Heart left ventricle (tissue), 16 donors: ENCODE results near the gene CCT6A. TPM values are rescaled to one million over a fixed set of nuclear protein-coding genes. Genes with fewer than 3 reads are reported as not detected.
"Not testable (repeated sequence)": the region's sequence is repeated elsewhere in the genome, so short reads cannot be mapped to it uniquely, and the experiment has no call there.

Source experiments
- ATAC-seq, 4 donors: fragments of 200-7000 bp; cut with Tn5 transposase; one replicate each; pipeline ENCODE4 v1.9.1; 2020 to 2022; ENCODE audit warnings: moderate library complexity in 4 of 4, mild to moderate bottlenecking in 3 of 4, moderate number of reproducible peaks in 1 of 4
- DNase-seq, 5 donors: peaks; one replicate each; pipeline ENCODE4 v3.0.0-alpha.2; 2020
- H3K27ac ChIP-seq, 12 donors: fragments of 200-600 bp; sonication (generic) in 4 of 12; one replicate each; pipeline versions ENCODE4 v1.5.0 to v1.8.0; 2016 to 2022; ENCODE audit warnings: mild to moderate bottlenecking in 2 of 12
- H3K27me3 ChIP-seq, 9 donors: fragments of 200-600 bp; sonication (generic) in 2 of 9; one replicate each; pipeline versions ENCODE4 v1.5.1 to v1.8.0; 2016 to 2022; ENCODE audit warnings: mild to moderate bottlenecking in 3 of 9
- H3K36me3 ChIP-seq, 9 donors: fragments of 200-600 bp; sonication (generic) in 2 of 9; one replicate each; pipeline versions ENCODE4 v1.5.0 to v1.8.0; 2018 to 2022; ENCODE audit warnings: mild to moderate bottlenecking in 2 of 9
- H3K4me1 ChIP-seq, 12 donors: fragments of 200-600 bp; sonication (generic) in 4 of 12; one replicate each; pipeline versions ENCODE4 v1.5.0 to v1.8.0; 2016 to 2022; ENCODE audit warnings: mild to moderate bottlenecking in 3 of 12
- H3K4me3 ChIP-seq, 12 donors: fragments of 200-600 bp; sonication (generic) in 4 of 12; one replicate each; pipeline versions ENCODE4 v1.5.0 to v1.8.0; 2017 to 2022; ENCODE audit warnings: mild to moderate bottlenecking in 9 of 12, moderate library complexity in 4 of 12
- H3K9me3 ChIP-seq, 12 donors: fragments of 200-600 bp; sonication (generic) in 4 of 12; one replicate each; pipeline versions ENCODE4 v1.5.0 to v1.8.0; 2016 to 2022; ENCODE audit warnings: mild to moderate bottlenecking in 1 of 12
- CTCF ChIP-seq, 12 donors: fragments of 200-600 bp; sonication (generic) in 4 of 12; IDR thresholded peaks; one replicate each; pipeline versions ENCODE4 v1.5.0 to v1.8.0; 2018 to 2022; ENCODE audit warnings: antibody characterized with exemption in 12 of 12, mild to moderate bottlenecking in 5 of 12
- POLR2A ChIP-seq, 2 donors: fragments of 450-650 bp; IDR thresholded peaks; one replicate each; pipeline ENCODE4 v1.6.1; 2017; ENCODE audit warnings: antibody characterized with exemption in 2 of 2, mild to moderate bottlenecking in 2 of 2, moderate library complexity in 2 of 2
- WGBS, 4 donors: extraction: QIAGEN DNeasy Blood & Tissue Kit in 2 of 4; methylation state at CpG; one replicate each; pipeline versions ENCODE4 v1.1.5 to v1.1.7; 2013 to 2018; 5-methylcytosine and 5-hydroxymethylcytosine counted together
- intact Hi-C, 10 donors: fragments of 100-400 bp; cut with DNase I; formaldehyde crosslinking; loops; one replicate each; pipeline versions ENCODE4 v1.11.1 to v1.14.2; 2022
- polyA plus RNA-seq, 2 donors: library from polyadenylated mRNA; stranded (reverse); fragments of 200-250 nt; gene quantifications; one replicate each; pipeline ENCODE4 v1.2.3, GENCODE V29; 2013
- total RNA-seq, 9 donors: library from RNA; depleted of rRNA in 2 of 9; stranded (reverse); fragments of >200 nt in 2 of 9; fragmentation: NEBNext Ultra II Directional in 3 of 9; extraction: Animal tissue kit (Norgen Biotek cat#: 25700) in 3 of 9; gene quantifications; one replicate each; pipeline versions ENCODE4 v1.1.0 to v1.2.4, GENCODE V29; 2016 to 2023
- donor health status: ischemic (EF 13 %, LVEDD 7.1; RV severe dilation, severe dysfunction).
- donor health status: healthy with polysubstance abuse.
- donor health status: DM: no; HTN: yes; CAD: no.
- donor health status: DM: no; HTN: no; CAD: no.
- donor health status: ischemic (EF 25% LVEDD 6.9; RV normal size, moderate dysfunction).
- donor health status: ischemic (EF 25% LVEDD 5.7; RV mildly dilated, moderate dysfunction).
- donor health status: healthy.
- donor health status: DM: yes; HTN: yes; CAD: no.
- donor health status: ischemic (EF 35%, LVEDD 5.7; RV mildly dilated, moderate dysfunction).
- donor health status: nonischemic (EF 11% LVEDD 7.7; RV severe dilation, severe dysfunction).
- donor health status: DM: yes; HTN: yes; CAD: no.
- donor health status: PGD.
- donor health status: ischemic (EF 29% LVEDD 5.4; RV normal size, mild dysfunction).
- donor health status: nonischemic (EF 23%, LVEDD 6.1; RV moderate dilation, normal function).

CCT6A gene
- total and polyA plus RNA-seq, 11 donors = 44.6 to 180 (median 64.2) TPM

- peak; percentile 57 to 92 (median 90) for ATAC-seq
- 0 to 1% (median 1%) methylated on average over 17 to 27 of the region's 27 CpGs for WGBS, 4 donors
- intact Hi-C loops = no loop called here
- no peak for TF ChIP-seq POLR2A (IDR thresholded peaks at IDR 0.05)
- TF ChIP-seq CTCF (IDR thresholded peaks at IDR 0.05) = peak in 6 of 12 donors; percentile 2 to 48 (median 28)
- DNase-seq = peak; percentile 44 to 77 (median 55)
- H3K27me3 ChIP-seq = no peaks in the 10 kb centered on the region
- no peaks in the 10 kb centered on the region for H3K9me3 ChIP-seq
- H3K4me1 ChIP-seq = peaks cover 0 to 12% (median 3%) of the 10 kb centered on the region in 12 donors
- H3K27ac ChIP-seq = peak overlapping the region in 6 of 12 donors; percentile 27 to 45 (median 34)
- H3K4me3 ChIP-seq = peak overlapping the region; percentile 30 to 79 (median 64)
- peaks cover 0 to 18% (median 4%) of the 10 kb centered on the region in 9 donors for H3K36me3 ChIP-seq
Observed at GRCh38 chr7:56033671-56034432, 17.7 kb upstream of the CCT6A start.

GRCh38 chr7:56040730-56041129 is 10.8 kb upstream of the CCT6A start:
- WGBS, 4 donors = 87 to 96% (median 93%) methylated on average over 3 of the region's 3 CpGs
- Histone ChIP-seq H3K36me3 (peaks cover 0 to 13% (median 0%) of the 10 kb centered on the region in 9 donors), H3K4me1 (no peaks in the 10 kb centered on the region), H3K27ac (no peak overlapping the region), H3K27me3 (no peaks in the 10 kb centered on the region), H3K9me3 (no peaks in the 10 kb centered on the region), H3K4me3 (no peak overlapping the region)
- ATAC-seq (no peak), DNase-seq (no peak)
- intact Hi-C loops = no loop called here
- no peak for TF ChIP-seq POLR2A (IDR thresholded peaks at IDR 0.05)
- no peak for TF ChIP-seq CTCF (IDR thresholded peaks at IDR 0.05)

GRCh38 chr7:56045758-56046157 is 5.8 kb upstream of the CCT6A start:
- intact Hi-C loops, DNase-seq, H3K27ac ChIP-seq, H3K9me3 ChIP-seq, H3K4me3 ChIP-seq, ATAC-seq, H3K27me3 ChIP-seq: not testable (repeated sequence)
- WGBS, 4 donors = 90 to 97% (median 93%) methylated on average over 2 of the region's 2 CpGs
- H3K4me1 ChIP-seq = peaks cover 0 to 31% (median 14%) of the 10 kb centered on the region in 12 donors
- peaks cover 0 to 13% (median 0%) of the 10 kb centered on the region in 9 donors for H3K36me3 ChIP-seq

- ATAC-seq = no peak
Observed at GRCh38 chr7:56046721-56047445, 4.7 kb upstream of the CCT6A start.

GRCh38 chr7:56047446-56048116 is 4.0 kb upstream of the CCT6A start:
- not testable (repeated sequence) for ATAC-seq
- H3K4me1 ChIP-seq = peaks cover 4 to 40% (median 19%) of the 10 kb centered on the region in 12 donors

More at GRCh38 chr7:56046721-56047445, 4.7 kb upstream of the CCT6A start:
- Histone ChIP-seq H3K4me1 (peaks cover 0 to 34% (median 15%) of the 10 kb centered on the region in 12 donors), H3K36me3 (peaks cover 0 to 8% (median 0%) of the 10 kb centered on the region in 9 donors), H3K27me3 (no peaks in the 10 kb centered on the region), H3K27ac (peak overlapping the region in 5 of 12 donors; percentile 15 to 66 (median 24)), H3K9me3 (no peaks in the 10 kb centered on the region), H3K4me3 (no peak overlapping the region)
- TF ChIP-seq POLR2A (IDR thresholded peaks at IDR 0.05) (no peak), CTCF (IDR thresholded peaks at IDR 0.05) (no peak)
- WGBS, 4 donors = 57 to 66% (median 61%) methylated on average over 5 of the region's 5 CpGs
- no peak for DNase-seq
- intact Hi-C loops = no loop called here

More at GRCh38 chr7:56047446-56048116, 4.0 kb upstream of the CCT6A start:
- H3K4me3 ChIP-seq, intact Hi-C loops, DNase-seq, H3K27me3 ChIP-seq, H3K36me3 ChIP-seq, H3K9me3 ChIP-seq: not testable (repeated sequence)
- H3K27ac ChIP-seq = peak overlapping the region in 2 of 12 donors; percentile 15 to 66
- WGBS, 4 donors = 84 to 88% (median 85%) methylated on average over 11 of the region's 11 CpGs
